ENCODE measurements around the gene TRNP1. TPM values are rescaled to one million over a fixed set of nuclear protein-coding genes. Genes with fewer than 3 reads are reported as not detected.

Gene TRNP1
- polyA plus RNA-seq, 1 experiment = 68.9 TPM

DNA sequence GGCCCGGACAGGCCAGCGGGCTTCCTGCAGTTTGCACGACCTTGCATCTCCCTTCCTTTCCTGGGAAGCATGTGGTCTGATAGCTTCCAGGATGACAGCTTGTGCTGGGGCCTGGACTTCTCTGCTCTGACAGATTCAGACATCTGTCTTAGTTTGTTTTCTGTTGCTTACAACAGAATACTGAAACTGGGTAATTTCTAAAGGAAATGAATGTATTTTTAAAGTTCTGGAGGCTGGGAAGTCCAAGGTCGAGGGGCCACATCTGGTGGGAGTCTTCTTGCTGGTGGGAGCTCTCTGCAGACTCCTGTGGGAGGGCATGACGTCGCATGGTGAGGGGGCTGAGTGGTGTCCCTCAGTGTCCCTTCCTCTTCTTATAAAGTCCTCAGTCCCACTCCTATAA, 54.4 kb downstream of the TRNP1 start:
- H3K36me3 ChIP-seq (ENCODE audit: control insufficient read depth, insufficient read depth, low read length) = no peaks in the 10 kb centered on the region
- ChIA-PET CTCF (interaction anchor here (0.6 to 31.7 kb wide), 8 partner anchors 8 to 279 kb away, joined by 3 to 551 read pairs (median 32); no protein-coding TSS in a partner anchor), POLR2A (interaction anchor here (0.5 kb wide), 1 partner anchor 24 kb away, joined by 5 read pairs; no protein-coding TSS in a partner anchor)
- no peak for DNase-seq (ENCODE audit: low read depth)
- TF ChIP-seq, protein P1, sequence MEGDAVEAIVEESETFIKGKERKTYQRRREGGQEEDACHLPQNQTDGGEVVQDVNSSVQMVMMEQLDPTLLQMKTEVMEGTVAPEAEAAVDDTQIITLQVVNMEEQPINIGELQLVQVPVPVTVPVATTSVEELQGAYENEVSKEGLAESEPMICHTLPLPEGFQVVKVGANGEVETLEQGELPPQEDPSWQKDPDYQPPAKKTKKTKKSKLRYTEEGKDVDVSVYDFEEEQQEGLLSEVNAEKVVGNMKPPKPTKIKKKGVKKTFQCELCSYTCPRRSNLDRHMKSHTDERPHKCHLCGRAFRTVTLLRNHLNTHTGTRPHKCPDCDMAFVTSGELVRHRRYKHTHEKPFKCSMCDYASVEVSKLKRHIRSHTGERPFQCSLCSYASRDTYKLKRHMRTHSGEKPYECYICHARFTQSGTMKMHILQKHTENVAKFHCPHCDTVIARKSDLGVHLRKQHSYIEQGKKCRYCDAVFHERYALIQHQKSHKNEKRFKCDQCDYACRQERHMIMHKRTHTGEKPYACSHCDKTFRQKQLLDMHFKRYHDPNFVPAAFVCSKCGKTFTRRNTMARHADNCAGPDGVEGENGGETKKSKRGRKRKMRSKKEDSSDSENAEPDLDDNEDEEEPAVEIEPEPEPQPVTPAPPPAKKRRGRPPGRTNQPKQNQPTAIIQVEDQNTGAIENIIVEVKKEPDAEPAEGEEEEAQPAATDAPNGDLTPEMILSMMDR (IDR thresholded peaks at IDR 0.05; ENCODE audit: insufficient read depth, low read depth, low read length) = no peak
- H3K4me3 ChIP-seq (ENCODE audit: low read depth, low read length) = no peak overlapping the region
- no peaks in the 10 kb centered on the region for H3K27me3 ChIP-seq (ENCODE audit: control insufficient read depth, insufficient read depth, low read length)

DNA sequence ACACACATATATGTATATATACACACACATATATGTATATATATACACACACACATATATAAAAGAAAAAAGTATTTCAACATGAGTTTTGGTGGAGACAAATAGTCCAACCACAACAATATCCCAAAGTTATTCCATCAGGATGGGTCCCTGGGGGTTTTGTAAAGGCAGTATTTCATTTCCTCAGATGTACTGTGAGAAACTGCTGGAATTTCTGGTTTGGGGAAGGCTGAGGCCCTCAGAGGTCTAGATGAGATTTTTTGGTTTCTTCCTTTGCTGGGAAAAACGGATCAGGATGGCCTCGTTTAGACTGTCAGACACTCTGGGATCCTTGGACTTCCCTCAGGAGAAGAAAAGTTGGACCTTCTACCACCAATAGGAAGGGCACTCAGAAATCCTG, 55.6 kb downstream of the TRNP1 start:
- Histone ChIP-seq H3K4me3 (ENCODE audit: low read depth, low read length) (no peak overlapping the region), H3K27me3 (ENCODE audit: control insufficient read depth, insufficient read depth, low read length) (no peaks in the 10 kb centered on the region), H3K36me3 (ENCODE audit: control insufficient read depth, insufficient read depth, low read length) (no peaks in the 10 kb centered on the region)
- TF ChIP-seq, protein P1 (IDR thresholded peaks at IDR 0.05; ENCODE audit: insufficient read depth, low read depth, low read length) = no peak
- POLR2A ChIA-PET = no interaction called here
- no peak for DNase-seq (ENCODE audit: low read depth)
- CTCF ChIA-PET = interaction anchor here (1.0 to 31.7 kb wide), 3 partner anchors 12 to 50 kb away, joined by 3 to 551 read pairs (median 36); no protein-coding TSS in a partner anchor

DNA sequence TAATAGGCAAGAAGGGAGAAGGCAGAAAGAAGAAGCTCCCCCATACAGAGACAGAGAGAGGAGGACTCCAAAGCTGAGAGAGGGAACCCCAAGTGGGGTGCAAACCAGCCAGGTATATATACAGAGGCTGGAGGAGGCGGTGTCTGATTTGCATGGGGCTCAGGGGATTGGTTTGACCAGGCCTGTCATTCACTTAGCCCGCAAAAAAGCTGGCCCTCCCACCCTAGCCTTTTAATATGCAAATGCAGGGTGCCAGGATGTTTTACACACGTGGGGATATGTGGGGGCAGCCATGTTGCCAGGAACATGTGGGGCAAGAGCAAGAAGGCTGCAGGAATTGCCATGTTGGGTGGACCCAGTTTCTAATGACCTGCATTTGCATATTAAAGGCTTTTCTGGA, 56.1 kb downstream of the TRNP1 start:
- Histone ChIP-seq H3K27me3 (ENCODE audit: control insufficient read depth, insufficient read depth, low read length) (no peaks in the 10 kb centered on the region), H3K4me3 (ENCODE audit: low read depth, low read length) (no peak overlapping the region), H3K36me3 (ENCODE audit: control insufficient read depth, insufficient read depth, low read length) (no peaks in the 10 kb centered on the region)
- TF ChIP-seq, protein P1 (IDR thresholded peaks at IDR 0.05; ENCODE audit: insufficient read depth, low read depth, low read length) = no peak
- ChIA-PET POLR2A (no interaction called here), CTCF (interaction anchor here (0.8 to 31.7 kb wide), 3 partner anchors 11 to 52 kb away, joined by 3 to 551 read pairs (median 4); no protein-coding TSS in a partner anchor)
- DNase-seq (ENCODE audit: low read depth) = no peak

Other genes with a start within 250 kb of the TRNP1 start
- 25.7 and 28.0 TPM in 2 replicates for gene PIGV, start 205.7 kb upstream of the TRNP1 start, polyA plus RNA-seq (2011; rRNA removed)
- gene ZDHHC18, start 167.0 kb upstream of the TRNP1 start, polyA plus RNA-seq (2011; rRNA removed) = 26.6 and 42.1 TPM in 2 replicates
- gene SFN, start 130.5 kb upstream of the TRNP1 start, polyA plus RNA-seq (2011; rRNA removed) = 0.20 TPM in 1 of 2 replicates, not detected in the other
- gene GPN2, start 103.4 kb upstream of the TRNP1 start, polyA plus RNA-seq (2011; rRNA removed) = 35.3 and 44.9 TPM in 2 replicates
- gene GPATCH3, start 93.2 kb upstream of the TRNP1 start, polyA plus RNA-seq (2011; rRNA removed) = 5.7 and 12.2 TPM in 2 replicates
- gene NR0B2, start 79.7 kb upstream of the TRNP1 start, polyA plus RNA-seq (2011; rRNA removed) = not detected in 2 replicates
- 40.7 and 43.7 TPM in 2 replicates for gene NUDC, start 71.9 kb upstream of the TRNP1 start, polyA plus RNA-seq (2011; rRNA removed)
- 0.04 TPM in 1 of 2 replicates, not detected in the other for gene KDF1, start 33.2 kb upstream of the TRNP1 start, polyA plus RNA-seq (2011; rRNA removed)
- 1.7 and 3.9 TPM in 2 replicates for gene TENT5B, start 19.2 kb downstream of the TRNP1 start, polyA plus RNA-seq (2011; rRNA removed)
- 12.3 and 18.9 TPM in 2 replicates for gene SLC9A1, start 161.4 kb downstream of the TRNP1 start, polyA plus RNA-seq (2011; rRNA removed)
- 7.0 and 16.4 TPM in 2 replicates for gene WDTC1, start 240.9 kb downstream of the TRNP1 start, polyA plus RNA-seq (2011; rRNA removed)

Measured in BJ (cell line).